DMS 273 (cell line): Measurements from ENCODE around the gene TLE2.
A peak's percentile ranks its signal among the peaks of the same experiment; 100 is the strongest.
"Not testable (repeated sequence)": the region's sequence is repeated elsewhere in the genome, so short reads cannot be mapped to it uniquely, and the experiment has no call there.

Experiments used
- DNase-seq: peaks from one replicate; lab custom pipeline; 2025; ENCODE audit not compliant: unreplicated experiment; lab: John Stamatoyannopoulos, UW

TLE2 gene

DNA sequence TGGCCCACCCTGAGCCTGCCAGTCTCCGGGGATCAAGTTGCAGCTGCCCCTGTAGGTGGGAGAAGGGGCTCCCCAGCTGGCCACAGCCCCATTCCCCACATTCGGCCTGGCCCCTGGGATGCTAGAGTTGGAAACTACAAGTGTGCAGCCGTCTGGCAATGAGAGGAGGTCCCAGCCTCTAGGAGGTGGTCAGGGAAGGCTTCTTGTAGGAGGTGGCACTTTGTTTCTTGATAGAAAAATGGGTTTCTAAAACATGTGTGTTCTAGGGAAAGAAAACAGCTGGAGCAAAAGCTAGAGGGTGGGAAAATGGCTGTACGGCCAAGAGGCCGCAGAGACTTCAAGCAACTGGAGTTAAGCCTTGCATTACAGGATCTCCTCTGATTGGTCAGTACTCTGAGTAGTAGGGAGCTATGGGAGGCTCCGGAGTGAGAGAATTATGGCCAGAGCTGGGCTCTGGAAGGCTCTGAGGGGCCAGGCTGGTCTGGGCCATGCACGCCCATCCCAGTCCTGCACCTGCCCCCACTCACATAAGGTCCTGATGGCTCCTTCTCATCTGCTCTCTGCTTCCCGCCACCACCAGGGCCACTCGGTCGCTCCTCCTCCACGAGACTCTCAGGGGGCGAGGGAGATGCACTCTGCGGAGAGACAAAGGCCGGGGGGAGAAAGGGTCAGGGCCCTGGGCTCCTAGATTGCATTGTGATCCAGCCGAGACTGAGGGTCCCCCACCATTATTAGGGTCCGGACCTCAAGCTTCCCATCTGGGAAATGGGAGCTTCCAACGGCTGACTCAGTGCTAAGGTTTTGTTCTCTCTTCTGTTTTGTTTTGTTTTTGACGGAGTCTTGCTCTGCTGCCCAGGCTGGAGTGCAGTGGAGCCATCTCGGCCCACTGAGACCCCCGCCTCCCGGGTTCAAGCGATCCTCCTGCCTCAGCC lies 13.7 kb downstream of the TLE2 start:
- DNase-seq = no peak

DNA sequence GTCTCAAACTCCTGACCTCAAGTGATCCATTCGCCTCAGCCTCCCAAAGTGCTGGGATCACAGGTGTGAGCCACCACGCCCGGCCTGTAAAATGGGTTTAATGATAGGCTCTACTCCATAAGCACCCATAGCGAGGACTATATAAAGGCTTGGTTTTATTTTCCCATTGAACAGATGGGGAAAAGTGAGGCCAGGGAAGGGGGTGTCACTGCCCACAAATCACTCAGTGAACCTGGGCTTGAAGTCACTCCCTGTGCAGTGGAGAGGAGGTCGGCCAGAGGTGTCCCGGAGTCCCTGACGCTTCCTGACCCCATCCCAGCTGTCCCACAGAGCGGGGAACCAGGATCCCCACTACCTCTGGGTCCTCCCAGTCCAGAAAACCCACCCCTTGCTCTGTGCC lies 14.9 kb downstream of the TLE2 start:
- no peak for DNase-seq

DNA sequence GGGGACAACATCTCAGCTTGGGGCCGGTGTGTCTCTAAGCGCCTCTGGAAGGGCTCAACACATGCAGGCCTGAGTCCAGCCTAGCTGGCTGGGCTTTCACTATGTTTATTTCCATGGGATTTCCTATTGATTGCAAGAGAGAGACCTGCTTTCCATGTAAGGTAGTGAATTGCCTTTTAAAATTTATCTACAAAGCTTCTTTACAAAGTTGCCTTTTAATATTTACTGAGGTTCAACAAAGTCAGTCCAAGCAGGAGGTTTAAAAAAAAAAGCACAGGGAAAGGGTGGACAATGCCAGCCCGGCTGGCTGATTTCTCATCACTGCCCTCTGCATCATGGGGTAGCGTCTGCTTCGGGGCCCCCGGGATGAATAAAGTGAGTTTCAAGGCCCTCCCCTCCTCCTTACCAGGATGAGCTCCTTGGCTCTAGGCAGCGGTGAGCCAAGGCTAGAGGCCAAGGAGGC lies 15.8 kb downstream of the TLE2 start:
- no peak for DNase-seq

DNA sequence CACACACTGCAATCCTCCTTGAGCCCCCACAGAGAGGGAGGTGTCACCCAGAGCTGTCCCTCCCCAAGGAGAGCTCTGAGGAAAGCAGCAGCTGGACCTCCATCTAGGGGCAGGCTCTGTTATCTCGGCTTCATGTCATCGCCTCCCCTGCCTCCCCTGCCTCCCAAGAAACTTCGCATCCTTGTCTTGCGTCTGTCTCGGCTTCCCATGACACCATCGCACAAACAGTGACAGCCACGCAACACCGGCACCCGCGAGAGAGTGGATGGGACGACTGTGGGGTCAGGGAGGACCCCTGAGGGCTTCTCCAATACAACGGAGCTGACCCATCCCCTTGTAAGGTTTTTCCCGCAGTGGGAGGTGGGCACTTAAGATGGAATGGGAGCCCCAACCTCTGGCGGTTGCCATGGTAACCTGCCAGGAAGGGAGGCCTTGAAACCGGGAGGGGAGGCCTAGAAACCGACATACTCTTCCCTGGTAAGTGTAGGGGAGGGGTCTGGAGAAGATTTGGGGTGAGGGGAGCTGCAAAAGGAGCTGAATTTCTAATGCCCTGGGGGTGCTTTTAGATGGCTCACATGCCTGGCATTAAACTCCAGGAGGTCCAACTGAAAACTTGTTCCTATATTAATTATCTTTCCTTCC lies 16.3 kb downstream of the TLE2 start:
- peak; percentile 42 for DNase-seq

GRCh38 chr19:3012059-3012458 lies 17.0 kb downstream of the TLE2 start:
- DNase-seq = not testable (repeated sequence)

- no peak for DNase-seq
Observed at GRCh38 chr19:3010871-3011270, 18.2 kb downstream of the TLE2 start.

DNA sequence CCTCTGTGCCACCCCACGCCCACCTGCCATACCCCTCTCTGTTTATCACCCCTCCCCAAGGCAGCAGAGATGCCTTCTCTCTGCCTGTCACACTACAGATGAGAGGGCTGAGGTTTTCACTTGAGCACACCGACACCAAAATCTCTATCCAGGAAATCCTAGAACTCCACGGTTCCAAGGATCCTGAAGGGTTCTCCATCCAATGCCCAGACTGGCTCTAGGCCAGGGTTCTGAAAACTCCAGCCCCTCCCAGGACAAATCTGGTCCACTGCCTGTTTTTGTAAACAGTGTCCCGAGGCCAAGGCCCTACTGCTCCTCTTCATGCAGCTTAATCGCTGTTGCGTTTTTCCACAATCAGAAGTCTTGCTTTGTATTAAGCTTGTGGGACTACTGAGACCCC lies 20.1 kb downstream of the TLE2 start:
- DNase-seq = no peak

- DNase-seq = no peak
Observed at GRCh38 chr19:3007975-3008374, 21.1 kb downstream of the TLE2 start.

DNA sequence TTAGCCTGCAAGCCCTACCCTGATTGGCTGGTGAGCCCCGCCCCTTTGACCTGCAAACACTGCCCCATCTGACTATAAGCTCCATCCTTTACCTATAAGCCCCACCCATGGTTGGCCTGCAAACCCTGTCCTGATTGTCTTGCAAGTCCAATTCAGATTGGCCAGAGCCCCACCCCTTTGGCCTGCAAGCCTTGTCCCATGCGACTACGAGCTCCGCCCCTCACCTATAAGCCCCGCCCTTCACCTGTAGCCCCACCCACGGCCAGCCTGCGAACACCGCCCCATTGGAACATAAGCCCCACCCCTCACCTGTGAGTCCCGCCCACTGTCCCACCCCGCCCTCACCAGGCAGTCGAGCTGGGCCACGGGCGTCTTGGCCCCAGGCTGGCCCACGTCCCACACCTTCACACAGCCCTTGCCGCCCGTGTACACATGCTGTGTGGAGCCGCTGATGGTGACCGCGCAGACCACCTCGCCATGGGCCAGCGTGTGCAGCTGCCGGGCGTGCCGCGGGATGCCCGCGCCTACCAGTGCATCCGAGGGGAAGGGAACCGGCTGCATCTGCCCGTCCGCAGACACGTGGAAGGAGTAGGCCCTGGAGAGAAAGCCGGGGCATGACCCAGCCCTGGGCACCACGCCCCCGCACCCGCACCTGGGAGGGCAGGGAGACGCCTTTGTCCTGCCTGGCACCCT lies 22.9 kb downstream of the TLE2 start:
- no peak for DNase-seq

GRCh38 chr19:3005345-3005744 lies 23.7 kb downstream of the TLE2 start:
- DNase-seq = no peak

GRCh38 chr19:3004522-3004921 lies 24.6 kb downstream of the TLE2 start:
- no peak for DNase-seq

GRCh38 chr19:3003046-3003445 lies 26.0 kb downstream of the TLE2 start:
- DNase-seq = no peak

- no peak for DNase-seq
Observed at GRCh38 chr19:3001235-3001800, 27.8 kb downstream of the TLE2 start.

DNA sequence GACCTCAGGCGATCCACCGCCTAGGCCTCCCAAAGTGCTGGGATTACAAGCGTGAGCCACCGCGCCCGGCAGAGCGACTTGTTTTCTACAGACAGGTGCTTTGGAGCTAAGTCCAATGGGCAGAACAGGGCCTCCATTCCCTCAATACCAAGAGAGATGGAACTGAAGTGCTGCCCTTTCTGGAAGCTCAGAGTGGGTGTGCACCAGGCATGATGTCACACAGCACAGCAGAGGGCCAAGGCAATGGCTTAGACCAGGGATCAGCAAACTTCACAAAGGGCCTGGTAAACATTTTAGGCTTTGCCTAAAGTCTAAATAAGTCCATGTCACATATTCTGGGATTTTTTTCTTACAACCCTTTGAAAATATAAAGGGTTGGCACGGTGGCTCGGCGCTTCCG lies 30.4 kb downstream of the TLE2 start:
- DNase-seq = no peak

DNA sequence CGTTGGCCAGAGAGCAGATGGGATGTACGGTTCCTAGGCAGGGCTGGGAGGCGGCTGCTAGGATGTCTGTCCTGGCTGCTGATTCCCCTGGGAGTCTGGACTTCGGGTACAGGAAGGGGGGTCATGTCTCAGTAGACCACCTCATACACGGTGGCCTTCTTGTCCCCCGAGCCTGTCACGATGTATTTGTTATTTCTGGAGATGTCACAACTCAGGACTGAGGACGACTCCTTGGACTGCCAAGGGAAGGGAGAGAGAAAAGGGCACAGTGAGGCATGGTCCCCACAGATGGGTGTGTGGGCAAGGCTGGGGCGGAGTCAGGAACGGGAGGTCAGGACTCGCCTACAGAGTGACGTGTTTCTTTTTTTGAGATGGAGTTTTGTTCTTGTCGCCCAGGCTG lies 31.4 kb downstream of the TLE2 start:
- DNase-seq = no peak

DNA sequence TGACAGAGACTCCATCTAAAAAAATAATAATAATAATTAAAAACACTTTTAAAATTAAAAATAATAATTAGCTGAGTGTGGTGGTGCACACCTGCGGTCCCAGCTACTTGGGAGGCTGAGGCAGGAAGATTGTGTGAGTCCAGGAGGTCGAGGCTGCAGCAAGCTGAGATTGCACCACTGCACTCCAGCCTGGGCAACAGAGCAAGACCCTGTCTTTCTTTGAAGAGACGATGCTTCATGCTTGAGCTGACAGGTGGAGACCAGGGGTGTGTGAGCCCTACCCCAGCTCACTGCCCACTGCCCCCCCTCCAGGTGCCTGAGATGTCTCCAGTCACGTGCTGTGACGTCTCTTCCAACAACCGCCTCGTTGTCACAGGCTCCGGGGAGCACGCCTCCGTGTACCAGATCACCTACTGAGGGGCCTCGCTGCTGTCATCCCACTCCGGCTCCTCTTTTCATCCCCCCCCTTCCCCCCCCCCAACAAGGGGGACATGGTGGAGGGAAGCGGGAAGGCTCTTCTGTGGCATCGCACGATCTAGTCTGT lies 34.4 kb downstream of the TLE2 start:
- DNase-seq = no peak

- DNase-seq = no peak
Observed at GRCh38 chr19:2993579-2993978, 35.5 kb downstream of the TLE2 start.

GRCh38 chr19:2992958-2993357 lies 36.1 kb downstream of the TLE2 start:
- no peak for DNase-seq

GRCh38 chr19:2992333-2992732 lies 36.7 kb downstream of the TLE2 start:
- DNase-seq = not testable (repeated sequence)

DNA sequence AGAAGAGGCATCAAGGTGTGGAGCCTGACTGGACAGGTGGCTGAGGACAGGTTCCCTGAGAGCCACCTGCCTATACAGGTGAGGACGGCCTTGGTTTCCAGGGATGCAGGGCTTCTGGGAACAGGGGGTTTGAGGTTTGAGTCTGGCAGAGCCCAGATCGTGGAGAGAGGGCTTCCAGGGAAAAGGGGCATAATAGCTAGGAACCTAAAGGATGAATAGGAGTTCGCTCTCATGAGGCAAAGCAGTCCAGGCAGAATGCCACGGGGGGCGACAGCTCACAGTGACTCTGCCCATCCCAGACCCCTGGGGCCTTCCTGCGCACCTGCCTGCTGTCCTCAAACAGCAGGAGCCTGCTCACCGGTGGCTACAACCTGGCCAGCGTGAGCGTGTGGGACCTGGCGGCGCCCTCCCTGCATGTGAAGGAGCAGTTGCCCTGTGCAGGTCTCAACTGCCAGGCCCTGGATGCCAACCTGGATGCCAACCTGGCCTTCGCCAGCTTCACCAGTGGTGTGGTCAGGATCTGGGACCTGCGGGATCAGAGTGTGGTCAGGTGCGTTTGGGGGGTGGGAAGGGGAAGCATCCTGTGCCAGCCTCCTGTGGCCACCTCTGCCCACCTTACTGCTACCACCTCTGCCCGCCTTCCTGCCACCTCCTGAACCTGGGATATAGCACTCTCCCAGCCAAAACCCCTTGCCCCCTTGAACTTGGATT lies 39.7 kb downstream of the TLE2 start:
- DNase-seq = no peak

GRCh38 chr19:2988568-2988967 lies 40.5 kb downstream of the TLE2 start:
- no peak for DNase-seq
